ENCODE results near the gene DACH2.

DACH2 gene

DNA sequence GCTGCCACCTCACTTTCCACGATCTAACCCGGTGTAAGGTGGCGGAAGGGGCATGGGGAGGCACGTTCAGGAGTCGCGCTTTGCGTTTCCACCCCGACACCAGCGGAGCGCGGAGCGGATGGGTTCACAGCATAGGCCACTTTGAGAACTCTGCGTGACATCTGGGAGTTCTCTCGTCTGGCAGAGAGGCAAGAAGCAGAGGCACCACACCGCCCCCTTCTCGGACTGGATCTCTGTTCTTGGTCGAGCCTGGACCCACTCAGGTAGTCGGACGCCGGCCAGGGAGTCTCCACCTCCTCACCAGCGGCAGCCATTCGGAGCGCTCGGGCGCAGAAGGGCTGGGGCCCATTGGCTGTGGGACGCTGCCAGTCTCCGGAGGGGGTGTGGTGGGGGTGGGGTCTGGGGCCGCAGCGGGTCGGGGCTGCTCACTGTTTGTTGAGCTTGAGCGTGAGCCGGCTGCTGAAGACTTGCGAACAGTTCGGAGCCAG is at the start of gene DACH2:
Gene DACH2, plus strand, starts transcription at position 428 of the 488 bp plus-strand sequence.
- Histone ChIP-seq H3K4me2 (ENCODE audit: low read length) (no peak within 1 kb of the TSS), H3K4me3 (ENCODE audit: low read length) (no peak within 1 kb of the TSS), H4K20me1 (ENCODE audit: control insufficient read depth, insufficient read depth, low read depth, low read length) (no peaks in the 10 kb centered on the region), H3K9me2 (replicated peaks; ENCODE audit: control insufficient read depth, low read length) (no peaks in the 10 kb centered on the region), H3K27me3 (ENCODE audit: control insufficient read depth, low read length) (no peaks in the 10 kb centered on the region), H3K79me2 (ENCODE audit: control insufficient read depth, low read length) (no peaks in the 10 kb centered on the region), H3K9me3 (ENCODE audit: control insufficient read depth, insufficient read depth, low read length) (no peaks in the 10 kb centered on the region), H3F3A (ENCODE audit: control insufficient read depth, insufficient read depth) (no peaks in the 10 kb centered on the region), H3K36me3 (ENCODE audit: control insufficient read depth, low read length) (no peaks in the 10 kb centered on the region), H3K27ac (ENCODE audit: low read depth, low read length) (no peak within 1 kb of the TSS), H3K4me1 (ENCODE audit: control insufficient read depth, low read length) (no peaks in the 10 kb centered on the region)
- TF ChIP-seq EZH2phosphoT487 (IDR thresholded peaks at IDR 0.05; ENCODE audit: borderline replicate concordance, low read length), result no peak
- TF ChIP-seq, protein P1, sequence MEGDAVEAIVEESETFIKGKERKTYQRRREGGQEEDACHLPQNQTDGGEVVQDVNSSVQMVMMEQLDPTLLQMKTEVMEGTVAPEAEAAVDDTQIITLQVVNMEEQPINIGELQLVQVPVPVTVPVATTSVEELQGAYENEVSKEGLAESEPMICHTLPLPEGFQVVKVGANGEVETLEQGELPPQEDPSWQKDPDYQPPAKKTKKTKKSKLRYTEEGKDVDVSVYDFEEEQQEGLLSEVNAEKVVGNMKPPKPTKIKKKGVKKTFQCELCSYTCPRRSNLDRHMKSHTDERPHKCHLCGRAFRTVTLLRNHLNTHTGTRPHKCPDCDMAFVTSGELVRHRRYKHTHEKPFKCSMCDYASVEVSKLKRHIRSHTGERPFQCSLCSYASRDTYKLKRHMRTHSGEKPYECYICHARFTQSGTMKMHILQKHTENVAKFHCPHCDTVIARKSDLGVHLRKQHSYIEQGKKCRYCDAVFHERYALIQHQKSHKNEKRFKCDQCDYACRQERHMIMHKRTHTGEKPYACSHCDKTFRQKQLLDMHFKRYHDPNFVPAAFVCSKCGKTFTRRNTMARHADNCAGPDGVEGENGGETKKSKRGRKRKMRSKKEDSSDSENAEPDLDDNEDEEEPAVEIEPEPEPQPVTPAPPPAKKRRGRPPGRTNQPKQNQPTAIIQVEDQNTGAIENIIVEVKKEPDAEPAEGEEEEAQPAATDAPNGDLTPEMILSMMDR (IDR thresholded peaks at IDR 0.05; ENCODE audit: low read depth, low read length, poor library complexity, severe bottlenecking), result no peak

DNA sequence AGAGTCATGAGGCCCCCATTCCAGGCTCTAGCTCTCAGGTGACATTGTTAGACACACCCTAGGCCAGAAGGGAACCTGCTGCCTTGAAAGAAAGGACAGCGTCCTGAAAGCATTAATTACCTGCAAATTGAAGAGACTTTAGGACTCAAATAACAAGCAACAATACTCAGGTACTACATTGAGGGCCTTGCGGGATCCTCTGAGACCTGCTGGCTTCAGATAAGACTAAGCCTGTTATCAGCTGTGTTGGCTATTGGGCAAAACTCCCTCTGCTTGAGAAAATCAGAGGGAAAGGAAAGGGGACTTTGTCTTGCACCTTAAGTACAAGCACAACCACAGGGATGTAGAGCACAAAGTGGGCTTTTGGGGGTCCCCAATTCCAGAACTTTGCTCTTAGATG is 45.9 kb upstream of the DACH2 start:
- Histone ChIP-seq H3K4me2 (ENCODE audit: low read length) (no peak overlapping the region), H3F3A (ENCODE audit: control insufficient read depth, insufficient read depth) (no peaks in the 10 kb centered on the region), H3K9me3 (ENCODE audit: control insufficient read depth, insufficient read depth, low read length) (no peaks in the 10 kb centered on the region), H3K36me3 (ENCODE audit: control insufficient read depth, low read length) (no peaks in the 10 kb centered on the region), H3K27me3 (ENCODE audit: control insufficient read depth, low read length) (no peaks in the 10 kb centered on the region), H3K79me2 (ENCODE audit: control insufficient read depth, low read length) (no peaks in the 10 kb centered on the region), H3K4me1 (ENCODE audit: control insufficient read depth, low read length) (no peaks in the 10 kb centered on the region), H4K20me1 (ENCODE audit: control insufficient read depth, insufficient read depth, low read depth, low read length) (no peaks in the 10 kb centered on the region), H3K9me2 (replicated peaks; ENCODE audit: control insufficient read depth, low read length) (no peaks in the 10 kb centered on the region), H3K4me3 (ENCODE audit: low read length) (no peak overlapping the region), H3K27ac (ENCODE audit: low read depth, low read length) (no peak overlapping the region)
- TF ChIP-seq EZH2phosphoT487 (IDR thresholded peaks at IDR 0.05; ENCODE audit: borderline replicate concordance, low read length), result no peak
- TF ChIP-seq, protein P1 (IDR thresholded peaks at IDR 0.05; ENCODE audit: low read depth, low read length, poor library complexity, severe bottlenecking), result no peak

DNA sequence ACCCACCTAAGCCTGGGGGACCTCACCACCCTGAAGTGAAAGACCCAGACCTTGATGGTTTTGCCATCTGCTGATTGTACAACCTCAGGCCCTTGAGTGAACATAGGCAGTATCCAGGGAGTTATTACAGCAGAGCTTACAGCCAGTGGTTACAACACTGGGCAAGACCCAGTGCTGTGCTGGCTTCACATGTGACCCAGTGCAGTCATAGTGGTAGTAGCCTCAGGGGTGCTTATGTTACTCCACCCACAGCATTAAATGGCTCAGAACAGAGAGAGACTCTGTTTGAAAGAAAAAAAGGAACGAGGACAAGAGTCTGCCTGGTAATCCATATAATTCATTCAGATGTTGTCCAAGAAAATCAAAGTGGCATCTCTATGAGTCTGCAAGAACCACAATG is 45.2 kb upstream of the DACH2 start:
- H3K27ac ChIP-seq (ENCODE audit: low read depth, low read length), result no peak overlapping the region
- H3K9me3 ChIP-seq (ENCODE audit: control insufficient read depth, insufficient read depth, low read length), result no peaks in the 10 kb centered on the region
- H3K9me2 ChIP-seq (replicated peaks; ENCODE audit: control insufficient read depth, low read length), result no peaks in the 10 kb centered on the region
- H4K20me1 ChIP-seq (ENCODE audit: control insufficient read depth, insufficient read depth, low read depth, low read length), result no peaks in the 10 kb centered on the region
- no peak overlapping the region for H3K4me3 ChIP-seq (ENCODE audit: low read length)
- H3K79me2 ChIP-seq (ENCODE audit: control insufficient read depth, low read length), result no peaks in the 10 kb centered on the region
- H3K36me3 ChIP-seq (ENCODE audit: control insufficient read depth, low read length), result no peaks in the 10 kb centered on the region
- TF ChIP-seq, protein P1 (IDR thresholded peaks at IDR 0.05; ENCODE audit: low read depth, low read length, poor library complexity, severe bottlenecking), result no peak
- no peak for TF ChIP-seq EZH2phosphoT487 (IDR thresholded peaks at IDR 0.05; ENCODE audit: borderline replicate concordance, low read length)
- no peak overlapping the region for H3K4me2 ChIP-seq (ENCODE audit: low read length)
- H3K4me1 ChIP-seq (ENCODE audit: control insufficient read depth, low read length), result no peaks in the 10 kb centered on the region
- no peaks in the 10 kb centered on the region for H3F3A ChIP-seq (ENCODE audit: control insufficient read depth, insufficient read depth)
- H3K27me3 ChIP-seq (ENCODE audit: control insufficient read depth, low read length), result no peaks in the 10 kb centered on the region

All from DOHH2 (cell line).